GM10266 (cell line): ENCODE results near the gene RIPOR2.
"Not testable (repeated sequence)": the region's sequence is repeated elsewhere in the genome, so short reads cannot be mapped to it uniquely, and the experiment has no call there.

ENCODE experiments used
- DNase-seq: peaks from one replicate; pipeline ENCODE4 v3.0.0; 2012; ENCODE audit errors: extremely low spot score
- TF ChIP-seq, protein P1 (sequence below): IDR thresholded peaks from 2 replicates; pipeline ENCODE4 v1.5.1; 2012; ENCODE audit warnings: mild to moderate bottlenecking, low read depth; ENCODE audit not compliant: control insufficient read depth, insufficient read depth; ENCODE audit errors: missing control alignments

Gene RIPOR2

GRCh38 chr6:24766680-24767462 is 168.9 kb downstream of the RIPOR2 start:
- TF ChIP-seq, protein P1, sequence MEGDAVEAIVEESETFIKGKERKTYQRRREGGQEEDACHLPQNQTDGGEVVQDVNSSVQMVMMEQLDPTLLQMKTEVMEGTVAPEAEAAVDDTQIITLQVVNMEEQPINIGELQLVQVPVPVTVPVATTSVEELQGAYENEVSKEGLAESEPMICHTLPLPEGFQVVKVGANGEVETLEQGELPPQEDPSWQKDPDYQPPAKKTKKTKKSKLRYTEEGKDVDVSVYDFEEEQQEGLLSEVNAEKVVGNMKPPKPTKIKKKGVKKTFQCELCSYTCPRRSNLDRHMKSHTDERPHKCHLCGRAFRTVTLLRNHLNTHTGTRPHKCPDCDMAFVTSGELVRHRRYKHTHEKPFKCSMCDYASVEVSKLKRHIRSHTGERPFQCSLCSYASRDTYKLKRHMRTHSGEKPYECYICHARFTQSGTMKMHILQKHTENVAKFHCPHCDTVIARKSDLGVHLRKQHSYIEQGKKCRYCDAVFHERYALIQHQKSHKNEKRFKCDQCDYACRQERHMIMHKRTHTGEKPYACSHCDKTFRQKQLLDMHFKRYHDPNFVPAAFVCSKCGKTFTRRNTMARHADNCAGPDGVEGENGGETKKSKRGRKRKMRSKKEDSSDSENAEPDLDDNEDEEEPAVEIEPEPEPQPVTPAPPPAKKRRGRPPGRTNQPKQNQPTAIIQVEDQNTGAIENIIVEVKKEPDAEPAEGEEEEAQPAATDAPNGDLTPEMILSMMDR, result peak; percentile 43
- DNase-seq, result peak; percentile 74

DNA sequence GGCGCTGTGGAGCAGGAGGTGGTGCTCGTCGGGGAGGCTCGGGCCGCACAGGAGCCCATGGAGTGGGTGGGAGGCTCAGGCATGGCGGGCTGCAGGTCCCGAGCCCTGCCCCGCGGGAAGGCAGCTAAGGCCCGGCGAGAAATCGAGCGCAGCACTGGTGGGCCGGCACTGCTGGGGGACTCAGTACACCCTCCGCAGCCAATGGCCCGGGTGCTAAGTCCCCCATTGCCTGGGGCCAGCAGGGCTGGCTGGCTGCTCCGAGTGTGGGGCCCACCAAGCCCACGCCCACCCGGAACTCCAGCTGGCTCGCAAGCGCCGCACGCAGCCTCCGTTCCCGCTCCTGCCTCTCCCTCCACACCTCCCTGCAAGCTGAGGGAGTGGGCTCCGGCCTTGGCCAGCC is 169.8 kb downstream of the RIPOR2 start:
- not testable (repeated sequence) for DNase-seq

GRCh38 chr6:24764833-24765828 is 170.6 kb downstream of the RIPOR2 start:
- not testable (repeated sequence) for DNase-seq

DNA sequence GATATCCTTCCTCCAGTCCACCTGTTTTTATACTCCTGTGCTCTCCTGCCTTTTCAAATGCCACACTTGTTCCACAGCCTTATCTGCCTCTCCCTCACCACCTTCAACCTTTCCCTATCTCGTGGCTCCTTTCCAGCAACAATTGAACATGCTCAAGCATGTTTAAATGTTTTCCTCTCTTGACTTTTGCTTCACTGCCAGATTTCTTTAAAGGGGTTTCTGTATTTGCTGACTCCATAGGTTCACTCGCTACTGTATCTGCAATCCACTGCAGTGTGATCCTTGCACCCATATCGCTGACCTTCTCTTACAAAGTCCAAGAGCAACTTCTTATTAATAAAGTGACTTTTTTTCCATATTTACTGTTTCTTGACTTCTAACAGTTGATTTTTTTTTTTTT is 172.2 kb downstream of the RIPOR2 start:
- no peak for DNase-seq

GRCh38 chr6:24761851-24762250 is 173.9 kb downstream of the RIPOR2 start:
- TF ChIP-seq, protein P1, result no peak
- no peak for DNase-seq

More for the DNA sequence above, 172.2 kb downstream of the RIPOR2 start:
- TF ChIP-seq, protein P1, result no peak

GRCh38 chr6:24761193-24761835 is 174.4 kb downstream of the RIPOR2 start:
- TF ChIP-seq, protein P1, result no peak
- no peak for DNase-seq

- TF ChIP-seq, protein P1, result no peak
- DNase-seq, result no peak
Measured at GRCh38 chr6:24760210-24760609, 175.6 kb downstream of the RIPOR2 start.
